GM18909 (cell line): Measurements from ENCODE around the gene MACROD2.
"Not testable (repeated sequence)": the region's sequence is repeated elsewhere in the genome, so short reads cannot be mapped to it uniquely, and the experiment has no call there.

Experiments used
- ATAC-seq: cut with Tn5 transposase; IDR thresholded peaks from one replicate; pipeline ENCODE4 v1.9.1; 2021; ENCODE audit warnings: mild to moderate bottlenecking; ENCODE audit not compliant: unreplicated experiment, poor library complexity

Gene MACROD2

GRCh38 chr20:13995086-13995665, at the start of gene MACROD2:
MACROD2 (plus strand) TSS chr20:13995516.
- peak; percentile 54 for ATAC-seq

DNA sequence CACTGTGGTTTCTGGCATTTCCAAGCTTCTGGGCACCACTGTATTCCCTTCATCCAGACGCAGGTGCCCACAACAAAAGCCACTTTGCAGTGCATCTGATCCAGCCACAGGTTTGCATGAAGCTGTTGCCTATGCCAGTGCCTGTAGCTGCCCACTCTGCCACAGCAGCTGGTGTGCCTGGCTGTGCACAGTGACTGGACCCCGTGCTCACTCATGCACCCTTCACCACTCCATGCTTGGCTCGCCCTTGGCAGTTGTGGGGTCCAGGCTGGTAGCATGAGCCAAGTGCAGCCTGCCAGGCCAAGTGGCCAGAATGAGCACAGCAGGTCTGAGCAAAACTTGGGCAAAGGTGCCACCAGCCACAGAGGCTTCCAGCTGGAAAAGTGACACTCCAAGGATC, 47.6 kb upstream of the MACROD2 start:
- no peak for ATAC-seq

DNA sequence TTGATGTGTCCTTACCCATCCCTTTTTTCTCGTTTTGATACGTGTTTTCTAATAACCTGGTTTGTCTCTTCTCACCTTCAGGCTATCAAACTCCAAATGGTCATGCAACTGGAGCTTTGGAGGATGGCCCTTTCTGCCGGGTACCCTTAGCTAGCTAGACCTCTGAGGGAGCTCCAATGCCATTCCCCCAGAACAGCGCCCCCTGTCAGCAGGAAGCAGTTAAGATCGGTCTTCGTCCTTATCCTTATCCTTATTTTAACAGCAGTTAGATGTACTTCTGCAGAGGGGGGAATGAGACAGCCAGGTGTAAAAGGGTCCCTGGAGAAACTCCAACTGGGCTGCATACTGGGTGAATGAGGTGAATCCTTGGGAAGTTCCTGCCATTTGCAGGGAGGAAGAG, 42.1 kb upstream of the MACROD2 start:
- no peak for ATAC-seq

DNA sequence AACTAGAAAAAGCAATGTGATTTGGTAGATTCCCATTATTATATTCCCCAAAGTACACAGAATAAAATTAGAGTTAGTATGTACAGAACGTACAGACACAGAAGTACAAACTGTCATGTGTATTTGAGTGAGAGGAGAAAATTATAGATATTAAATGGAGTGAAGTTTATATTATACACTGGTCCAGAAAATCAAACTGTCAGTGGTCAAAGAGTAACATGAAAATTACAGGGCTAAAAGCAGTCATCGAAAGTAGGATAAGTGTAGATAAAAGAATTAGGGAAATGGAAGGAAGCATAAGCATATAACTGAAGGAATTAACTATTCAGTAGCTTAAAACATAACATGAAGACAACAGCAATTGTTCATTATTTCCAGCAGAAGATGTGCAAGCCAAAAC, 35.2 kb upstream of the MACROD2 start:
- no peak for ATAC-seq

DNA sequence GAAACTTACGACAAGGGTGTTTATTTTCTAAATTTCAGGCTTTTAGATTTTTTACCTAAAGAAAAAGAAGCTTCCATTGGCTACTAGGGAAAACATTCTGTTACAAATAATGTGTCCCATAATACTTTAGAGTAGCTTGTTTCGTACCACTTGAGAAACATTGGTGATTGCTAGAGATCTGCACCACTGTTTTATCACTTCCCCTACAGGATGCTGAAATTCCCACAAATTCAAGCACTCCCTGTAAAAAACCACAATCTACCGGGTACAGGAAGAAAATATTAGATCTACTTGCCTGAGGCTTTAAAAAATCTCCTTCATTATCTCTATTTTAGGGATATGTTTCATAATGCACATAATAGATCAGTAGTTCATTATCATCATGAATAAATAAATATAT, 34.8 kb upstream of the MACROD2 start:
- ATAC-seq, result no peak

DNA sequence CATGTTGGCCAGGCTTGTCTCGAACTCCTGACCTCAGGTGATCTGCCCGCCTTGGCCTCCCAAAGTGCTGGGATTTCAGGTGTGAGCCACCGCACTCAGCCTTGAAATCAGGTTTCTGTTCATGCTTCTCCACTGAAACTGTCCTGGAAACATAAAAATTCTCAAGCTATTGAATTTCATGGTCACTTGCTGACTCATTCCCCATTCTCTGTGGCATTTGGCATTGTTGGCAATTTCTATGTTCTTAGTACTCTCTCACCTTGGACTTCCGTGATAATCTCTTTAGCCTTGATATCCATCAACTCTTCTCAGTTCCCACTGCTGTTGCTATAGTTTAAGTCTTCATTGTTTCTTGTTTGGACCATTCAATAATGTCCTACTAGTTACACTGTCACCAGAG, 11.1 kb upstream of the MACROD2 start:
- ATAC-seq, result no peak

DNA sequence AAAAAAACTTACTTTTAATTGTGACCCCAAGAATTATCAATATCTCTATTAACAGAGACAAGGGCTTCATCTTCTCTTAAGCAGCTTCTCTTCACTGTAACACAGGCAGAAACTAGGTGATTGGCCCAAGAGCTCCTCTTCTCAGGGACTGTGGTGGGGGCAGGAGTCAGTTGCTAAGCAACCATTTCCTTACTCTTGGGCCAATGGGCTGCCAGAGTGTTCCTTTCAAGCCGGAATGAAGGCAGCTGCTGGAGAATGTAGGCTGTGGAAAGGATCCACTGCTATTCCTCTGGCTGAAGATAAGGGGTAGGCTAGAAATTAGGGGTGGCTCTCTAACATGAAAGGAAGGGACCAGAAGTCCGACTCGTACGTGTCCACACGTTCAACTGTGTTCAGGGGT, 4.9 kb upstream of the MACROD2 start, which contains the start of gene SEL1L2:
TSS of gene SEL1L2 (minus strand) at position 150 of the 400 bp plus-strand sequence. CDS start at position 70, 80 bp downstream.
- ATAC-seq, result no peak

DNA sequence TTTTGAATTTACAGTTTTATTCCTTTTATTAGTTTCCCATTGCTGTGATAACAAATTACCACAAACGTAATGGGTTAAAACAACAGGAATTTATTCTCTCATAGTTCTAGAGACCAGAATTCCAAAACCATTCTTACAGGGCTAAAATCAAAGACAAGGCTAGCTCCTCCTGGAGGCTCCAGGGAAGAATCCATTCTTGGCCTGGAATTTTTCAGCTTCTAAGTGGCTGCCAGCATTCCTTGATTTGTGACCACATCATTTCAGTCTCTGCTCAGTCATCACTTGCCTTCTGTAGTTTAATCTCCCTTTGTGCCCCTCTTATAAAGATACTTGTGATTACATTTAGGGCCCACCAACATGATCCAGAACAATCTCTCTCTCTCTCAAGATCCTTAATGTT, 4.0 kb upstream of the MACROD2 start:
- ATAC-seq, result no peak

DNA sequence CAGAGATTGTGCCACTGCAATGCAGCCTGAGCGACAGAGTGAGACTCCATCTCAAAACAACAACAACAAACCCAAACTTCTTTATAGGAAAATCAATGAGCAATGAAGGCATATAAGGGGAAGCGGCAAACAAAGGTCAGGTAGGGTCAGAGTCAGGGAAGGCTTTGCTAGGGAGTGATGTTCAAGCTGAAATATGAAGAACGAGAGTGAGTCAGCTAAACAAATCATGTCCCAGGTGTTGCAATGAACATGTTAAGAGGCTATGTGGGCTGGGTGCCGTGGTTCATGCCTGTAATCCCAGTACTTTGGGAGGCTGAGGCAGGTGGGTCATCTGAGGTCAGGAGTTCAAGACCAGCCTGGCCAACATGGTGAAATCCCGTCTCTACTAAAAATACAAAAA, 3.4 kb upstream of the MACROD2 start:
- not testable (repeated sequence) for ATAC-seq

DNA sequence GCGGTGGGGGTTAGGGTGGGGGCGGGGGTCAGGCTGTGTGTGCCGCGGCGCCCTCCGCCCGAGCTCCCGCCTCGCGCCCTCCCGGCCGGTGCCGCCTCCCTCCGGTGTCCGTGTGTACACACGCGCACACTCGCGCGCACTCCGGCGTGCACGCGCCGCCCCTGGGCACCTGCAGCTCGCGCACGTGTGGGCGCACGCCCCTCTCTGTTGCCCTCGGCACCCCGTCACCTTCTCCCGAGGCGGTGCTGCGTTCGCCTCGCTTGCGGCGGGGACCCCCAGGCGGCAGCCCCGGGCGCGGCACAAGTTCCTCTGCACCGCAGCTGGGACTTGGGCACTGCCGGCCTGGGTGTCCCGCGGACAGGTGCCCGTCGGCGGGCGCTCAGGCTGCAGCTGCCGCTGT, 525 bp downstream of the MACROD2 start:
- ATAC-seq, result no peak

DNA sequence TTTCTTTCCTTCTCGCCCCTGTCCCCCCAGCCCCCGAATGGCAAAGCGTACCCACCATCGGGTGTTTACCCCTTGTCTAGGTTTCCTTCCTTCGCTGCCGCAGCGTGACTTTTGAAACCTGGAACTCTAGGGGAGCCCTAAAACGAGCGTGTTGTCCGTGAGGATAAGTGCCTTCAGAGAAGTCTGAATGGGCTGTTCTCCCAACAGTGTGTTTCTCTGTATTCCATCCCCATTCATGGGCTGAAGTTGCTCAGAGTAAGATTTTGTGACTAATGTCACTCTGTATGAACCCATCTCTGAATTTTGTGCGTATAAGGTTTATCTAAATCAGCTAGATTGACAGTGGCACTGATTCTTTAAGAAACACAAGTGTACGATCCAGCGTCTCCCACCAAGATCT, 949 bp downstream of the MACROD2 start:
- ATAC-seq, result no peak

DNA sequence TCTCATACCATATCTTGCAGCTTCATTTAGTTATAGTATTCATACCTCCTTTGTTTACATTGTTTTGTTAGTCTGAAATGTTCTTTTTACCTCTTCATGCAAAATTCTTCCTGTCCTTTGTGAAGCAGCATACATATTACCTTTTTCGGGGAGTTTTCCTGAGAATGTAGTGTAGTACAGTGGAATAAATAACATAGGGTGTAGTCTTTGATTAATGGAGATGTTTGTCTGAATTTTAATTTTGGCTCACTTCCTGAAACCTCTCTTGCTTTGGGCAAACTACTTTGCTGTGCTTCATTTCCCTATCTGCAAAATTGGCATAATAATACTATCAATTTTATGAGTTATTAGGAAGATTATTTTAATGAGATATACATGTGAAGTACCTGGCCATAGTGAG, 5.6 kb downstream of the MACROD2 start:
- no peak for ATAC-seq

DNA sequence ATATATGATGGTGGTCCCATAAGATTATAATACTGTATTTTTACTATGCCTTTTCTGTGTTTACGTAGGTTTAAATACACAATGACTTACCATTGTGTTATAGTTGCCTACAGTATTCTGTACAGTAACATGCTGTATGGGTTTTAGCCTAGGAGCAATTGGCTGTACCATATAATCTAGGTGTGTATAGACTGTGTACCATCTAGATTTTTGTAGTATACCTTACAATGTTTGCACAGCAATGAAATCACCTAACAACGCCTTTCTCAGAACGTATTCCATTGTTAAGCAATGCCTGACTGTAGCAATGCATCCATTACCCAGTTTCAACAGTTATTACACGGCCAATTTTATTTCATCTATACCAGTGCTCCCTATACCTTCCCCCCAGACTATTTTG, 10.7 kb downstream of the MACROD2 start:
- ATAC-seq, result no peak

- no peak for ATAC-seq
Measured at GRCh38 chr20:14009208-14009607, 13.9 kb downstream of the MACROD2 start.

DNA sequence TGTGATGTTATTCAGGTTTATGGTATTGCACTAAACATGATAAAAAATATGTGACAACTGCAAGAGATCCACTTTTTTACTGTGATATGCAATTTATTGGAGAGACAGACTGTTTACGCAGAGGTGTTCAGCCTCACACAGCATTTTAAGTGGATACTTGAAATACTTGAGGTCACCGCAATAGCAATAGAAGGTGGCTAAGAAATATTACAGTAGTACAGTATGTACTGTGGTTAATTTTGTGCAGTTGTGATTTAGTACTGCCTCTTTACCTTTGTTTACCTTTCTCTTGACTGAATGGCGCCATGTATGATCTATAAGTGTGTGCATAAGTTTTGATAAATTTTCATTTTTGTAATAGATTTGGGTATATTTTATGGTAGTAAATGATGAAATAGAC, 17.4 kb downstream of the MACROD2 start:
- ATAC-seq, result no peak

DNA sequence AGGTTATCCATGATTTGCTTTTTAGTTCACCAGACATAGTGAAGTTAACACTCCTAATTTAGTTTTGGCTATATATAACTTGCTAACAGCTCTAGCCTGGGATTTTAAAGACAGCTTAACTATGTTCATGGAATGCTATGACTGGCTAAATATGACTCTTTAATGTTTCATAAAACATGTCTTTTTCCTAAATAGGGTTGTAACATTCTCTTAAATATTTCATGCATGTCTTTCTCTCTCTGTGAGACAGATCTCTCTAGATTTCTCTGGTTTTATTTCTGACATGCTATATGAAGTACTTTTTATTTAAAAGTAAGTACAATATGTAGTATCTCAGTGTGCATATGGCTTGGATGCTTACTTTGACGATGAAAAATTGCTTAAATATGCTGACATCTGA, 35.7 kb downstream of the MACROD2 start:
- ATAC-seq, result no peak

- no peak for ATAC-seq
Measured at GRCh38 chr20:14033310-14033709, 38.0 kb downstream of the MACROD2 start.

- no peak for ATAC-seq
Measured at GRCh38 chr20:14036567-14036966, 41.3 kb downstream of the MACROD2 start.

- ATAC-seq, result not testable (repeated sequence)
Measured at GRCh38 chr20:14044712-14045276, 49.5 kb downstream of the MACROD2 start.

DNA sequence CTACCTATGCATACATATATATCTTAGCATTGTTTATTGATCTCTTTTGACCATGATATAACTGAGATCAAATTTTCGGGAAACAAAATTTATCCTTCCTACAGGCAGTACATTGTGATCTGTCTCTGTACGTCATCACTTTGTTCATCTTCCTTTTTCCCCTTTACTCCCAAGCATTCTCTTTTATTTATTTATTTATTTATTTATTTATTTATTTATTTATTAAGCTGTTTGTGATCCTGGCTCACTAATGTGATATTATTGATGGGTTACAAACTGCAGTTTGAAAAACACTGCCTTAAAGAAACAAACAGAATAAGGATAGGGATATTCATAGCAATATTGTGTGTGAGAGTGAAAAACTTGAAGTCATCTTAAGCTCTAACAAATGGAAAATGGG, 51.2 kb downstream of the MACROD2 start:
- no peak for ATAC-seq

DNA sequence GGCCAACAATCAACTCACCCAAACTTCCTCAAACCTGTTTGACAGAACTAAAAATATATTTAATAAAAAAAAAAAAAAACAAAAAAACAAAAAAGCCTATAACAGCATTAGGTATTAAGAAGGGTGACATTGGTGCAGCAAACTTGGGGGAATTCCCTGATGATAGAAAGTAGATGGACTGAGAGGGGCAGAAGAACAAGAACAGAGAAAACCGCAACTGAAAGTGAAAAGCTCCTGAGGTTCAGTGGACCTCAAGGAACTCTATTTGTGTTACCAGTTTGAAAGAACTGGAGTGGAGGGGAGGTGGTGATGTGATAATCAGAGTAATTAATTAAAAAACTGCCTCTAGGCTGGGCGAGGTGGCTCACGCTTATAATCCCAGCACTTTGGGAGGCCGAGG, 53.8 kb downstream of the MACROD2 start:
- peak; percentile 74 for ATAC-seq

DNA sequence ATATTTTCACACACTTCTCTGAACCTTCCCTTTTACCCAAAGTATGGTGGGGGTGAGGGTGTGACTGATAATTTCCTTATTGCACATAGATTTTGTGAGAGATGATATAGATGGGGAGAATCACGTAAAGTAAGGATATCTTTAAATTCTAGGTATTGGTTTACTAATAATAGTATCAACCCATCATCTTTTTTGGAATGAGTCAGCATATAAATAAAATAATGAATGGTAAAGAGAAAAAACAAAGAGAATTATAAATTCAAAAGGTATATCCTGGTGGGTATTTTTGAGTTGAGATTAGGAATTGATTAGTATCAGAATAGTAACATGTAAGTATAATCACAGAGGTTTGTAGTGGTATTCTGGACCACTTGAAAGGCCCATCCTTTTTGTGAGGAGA, 56.1 kb downstream of the MACROD2 start:
- no peak for ATAC-seq
